Left ventricle myocardium inferior (tissue), 1 donor: ENCODE measurements around the gene TAOK2. TPM values are rescaled to one million over a fixed set of nuclear protein-coding genes. Genes with fewer than 3 reads are reported as not detected.

Experiments
- DNase-seq: peaks from one replicate; pipeline ENCODE4 v3.0.0-alpha.2; 2020
- H3K27ac ChIP-seq: fragments of 200-600 bp; replicated peaks from 2 replicates; pipeline ENCODE4 v1.8.0; 2021
- H3K27me3 ChIP-seq: fragments of 200-600 bp; 2 replicates; pipeline ENCODE4 v1.8.0; 2021; ENCODE audit warnings: low read depth
- H3K36me3 ChIP-seq: fragments of 200-600 bp; 2 replicates; pipeline ENCODE4 v1.8.0; 2021
- H3K4me1 ChIP-seq: fragments of 200-600 bp; 2 replicates; pipeline ENCODE4 v1.8.0; 2021
- H3K4me3 ChIP-seq: fragments of 200-600 bp; 2 replicates; pipeline ENCODE4 v1.8.0; 2021; ENCODE audit warnings: mild to moderate bottlenecking, moderate library complexity
- H3K9me3 ChIP-seq: fragments of 200-600 bp; replicated peaks from 2 replicates; pipeline ENCODE4 v1.8.0; 2021
- CTCF ChIP-seq: fragments of 200-600 bp; IDR thresholded peaks from 2 replicates; pipeline ENCODE4 v1.8.0; 2021; ENCODE audit warnings: antibody characterized with exemption, mild to moderate bottlenecking, borderline replicate concordance
- intact Hi-C: fragments of 100-400 bp; cut with micrococcal nuclease; formaldehyde crosslinking; loops from one replicate; pipeline ENCODE4 v1.11.0; 2022
- total RNA-seq: library from RNA; stranded (reverse); fragmentation: NEBNext Ultra II Directional; extraction: Animal tissue kit (Norgen Biotek cat#: 25700); gene quantifications from one replicate; pipeline ENCODE4 v1.2.1, GENCODE V29; 2021
- donor health status: DM: no; HTN: yes; CAD: no; lungs with severe emphysema.

Gene TAOK2
- total RNA-seq, 1 donor from 2014 or later = 34.3 TPM

GRCh38 chr16:29994600-29995323, 21.1 kb downstream of the TAOK2 start:
- Histone ChIP-seq H3K27me3 (no peaks in the 10 kb centered on the region), H3K4me1 (peaks cover 53% of the 10 kb centered on the region), H3K9me3 (no peaks in the 10 kb centered on the region), H3K36me3 (peaks cover 55% of the 10 kb centered on the region), H3K27ac (peak overlapping the region; percentile 99), H3K4me3 (peak overlapping the region; percentile 98)
- intact Hi-C loops = no loop called here
- TF ChIP-seq CTCF = no peak
- DNase-seq = no peak

- peak; percentile 88 for DNase-seq
- peaks cover 53% of the 10 kb centered on the region for H3K4me1 ChIP-seq
- intact Hi-C loops = no loop called here
- H3K36me3 ChIP-seq = peaks cover 53% of the 10 kb centered on the region
- peak within 1 kb of the TSS; percentile 99 for H3K27ac ChIP-seq
- no peaks in the 10 kb centered on the region for H3K27me3 ChIP-seq
- no peak for TF ChIP-seq CTCF
- H3K9me3 ChIP-seq = no peaks in the 10 kb centered on the region
- H3K4me3 ChIP-seq = peak within 1 kb of the TSS; percentile 98
Observed at GRCh38 chr16:29995324-29995910, 21.7 kb downstream of the TAOK2 start, which contains the start of gene HIRIP3. Gene HIRIP3 (minus strand): TSS chr16:29995617. CDS start chr16:29995605, 12 bp downstream.

- Histone ChIP-seq H3K27ac (peak within 1 kb of the TSS; percentile 99), H3K9me3 (no peaks in the 10 kb centered on the region), H3K4me1 (peaks cover 53% of the 10 kb centered on the region), H3K27me3 (no peaks in the 10 kb centered on the region), H3K4me3 (peak within 1 kb of the TSS; percentile 98), H3K36me3 (peaks cover 52% of the 10 kb centered on the region)
- intact Hi-C loops = no loop called here
- no peak for TF ChIP-seq CTCF
- peak; percentile 99 for DNase-seq
Observed at GRCh38 chr16:29995911-29996765, 22.5 kb downstream of the TAOK2 start, which contains the start of gene INO80E. Gene INO80E (plus strand): TSS chr16:29996241. CDS start chr16:29996311, 70 bp downstream.

- Histone ChIP-seq H3K4me1 (peaks cover 52% of the 10 kb centered on the region), H3K9me3 (no peaks in the 10 kb centered on the region), H3K27ac (peak overlapping the region; percentile 99), H3K36me3 (peaks cover 51% of the 10 kb centered on the region), H3K27me3 (no peaks in the 10 kb centered on the region), H3K4me3 (peak overlapping the region; percentile 98)
- TF ChIP-seq CTCF = no peak
- intact Hi-C loops = no loop called here
- no peak for DNase-seq
Observed at GRCh38 chr16:29996766-29997250, 23.1 kb downstream of the TAOK2 start.

- DNase-seq = no peak
- intact Hi-C loops = no loop called here
- no peaks in the 10 kb centered on the region for H3K27me3 ChIP-seq
- H3K9me3 ChIP-seq = no peaks in the 10 kb centered on the region
- H3K4me3 ChIP-seq = no peak overlapping the region
- TF ChIP-seq CTCF = no peak
- peaks cover 30% of the 10 kb centered on the region for H3K4me1 ChIP-seq
- peaks cover 31% of the 10 kb centered on the region for H3K36me3 ChIP-seq
- no peak overlapping the region for H3K27ac ChIP-seq
Observed at GRCh38 chr16:29999605-30000004, 25.9 kb downstream of the TAOK2 start.
